Neural progenitor cell (in vitro differentiated cells): Measurements from ENCODE around the gene PDHX. TPM values are rescaled to one million over a fixed set of nuclear protein-coding genes. Genes with fewer than 3 reads are reported as not detected.
"Not testable (repeated sequence)": the region's sequence is repeated elsewhere in the genome, so short reads cannot be mapped to it uniquely, and the experiment has no call there.

Source experiments
- DNase-seq: peaks from one replicate; pipeline ENCODE4 v3.0.0-alpha.2; 2016; ENCODE audit warnings: low spot score
- H2AFZ ChIP-seq: fragments of 200-600 bp; sonication (generic); replicated peaks from 2 replicates; pipeline ENCODE4 v1.6.1; 2016; ENCODE audit warnings: antibody characterized with exemption
- H3F3A ChIP-seq: fragments of 200-600 bp; sonication (generic); 2 replicates; pipeline ENCODE4 v1.6.1; 2016; ENCODE audit warnings: antibody characterized with exemption, low read depth
- H3K27ac ChIP-seq: fragments of 200-600 bp; sonication (generic); 2 replicates; pipeline ENCODE4 v1.5.1; 2016; ENCODE audit warnings: mild to moderate bottlenecking
- H3K27me3 ChIP-seq: fragments of 200-600 bp; sonication (generic); 2 replicates; pipeline ENCODE4 v1.6.1; 2016; ENCODE audit warnings: mild to moderate bottlenecking, moderate library complexity
- H3K36me3 ChIP-seq: fragments of 200-600 bp; sonication (generic); 2 replicates; pipeline ENCODE4 v1.5.1; 2016
- H3K4me1 ChIP-seq: fragments of 200-600 bp; sonication (generic); 2 replicates; pipeline ENCODE4 v1.6.1; 2016; ENCODE audit warnings: mixed run types
- H3K4me2 ChIP-seq: fragments of 200-600 bp; sonication (generic); 2 replicates; pipeline ENCODE4 v1.6.1; 2016
- H3K4me3 ChIP-seq: fragments of 200-600 bp; sonication (generic); 2 replicates; pipeline ENCODE4 v1.5.1; 2016
- H3K79me2 ChIP-seq: fragments of 200-600 bp; sonication (generic); 2 replicates; pipeline ENCODE4 v1.6.1; 2016; ENCODE audit warnings: low read depth
- H3K9ac ChIP-seq: fragments of 200-600 bp; sonication (generic); 2 replicates; pipeline ENCODE4 v1.6.1; 2016
- H3K9me3 ChIP-seq: fragments of 200-600 bp; sonication (generic); 2 replicates; pipeline ENCODE4 v1.5.1; 2016; ENCODE audit warnings: low read depth
- H4K20me1 ChIP-seq: fragments of 200-600 bp; sonication (generic); 2 replicates; pipeline ENCODE4 v1.6.1; 2016; ENCODE audit warnings: low read depth
- H3K27ac Mint-ChIP-seq: 3 replicates; pipeline ENCODE4 v1.8.0; 2021; ENCODE audit warnings: mixed read lengths
- H3K27me3 Mint-ChIP-seq: 2 replicates; pipeline ENCODE4 v1.8.0; 2022; ENCODE audit warnings: low read depth, mild to moderate bottlenecking, inconsistent platforms, moderate library complexity, mixed read lengths; ENCODE audit not compliant: insufficient read depth
- H3K36me3 Mint-ChIP-seq: 3 replicates; pipeline ENCODE4 v1.8.0; 2021; ENCODE audit warnings: mixed read lengths
- H3K4me1 Mint-ChIP-seq: 3 replicates; pipeline ENCODE4 v1.8.0; 2021; ENCODE audit warnings: mixed read lengths
- H3K4me3 Mint-ChIP-seq: 3 replicates; pipeline ENCODE4 v1.8.0; 2021; ENCODE audit warnings: mild to moderate bottlenecking, moderate library complexity, mixed read lengths
- H3K9me3 Mint-ChIP-seq: 3 replicates; pipeline ENCODE4 v1.8.0; 2020; ENCODE audit warnings: mixed read lengths
- CTCF ChIP-seq: fragments of 200-600 bp; sonication (generic); IDR thresholded peaks from 2 replicates; pipeline ENCODE4 v1.5.1; 2017; ENCODE audit warnings: antibody characterized with exemption, mild to moderate bottlenecking
- EZH2 ChIP-seq: fragments of 200-600 bp; sonication (generic); IDR thresholded peaks from 2 replicates; pipeline ENCODE4 v1.6.1; 2017; ENCODE audit warnings: antibody characterized with exemption, mild to moderate bottlenecking, moderate library complexity
- EZH2phosphoT487 ChIP-seq: fragments of 200-600 bp; sonication (generic); IDR thresholded peaks from 2 replicates; pipeline ENCODE4 v1.6.1; 2017; ENCODE audit warnings: antibody characterized with exemption
- total RNA-seq: library from RNA; depleted of rRNA; stranded (reverse); fragments of >200 nt; gene quantifications from 2 replicates; pipeline ENCODE4 v1.2.3, GENCODE V29; 2015; ENCODE audit warnings: low replicate concordance

PDHX gene
- total RNA-seq, 1 donor from 2014 or later, result 38.4 TPM

GRCh38 chr11:34909955-34910354 is 6.5 kb upstream of the PDHX start:
- Histone ChIP-seq H3K9ac (no peak overlapping the region), H3K9me3 (no peaks in the 10 kb centered on the region), H3K4me1 (peaks cover under 1% of the 10 kb centered on the region), H3K4me3 (no peak overlapping the region), H3K27ac (no peak overlapping the region), H3K27me3 (no peaks in the 10 kb centered on the region), H3K79me2 (peaks cover 5% of the 10 kb centered on the region), H2AFZ (no peak overlapping the region), H3F3A (peaks cover under 1% of the 10 kb centered on the region), H4K20me1 (no peaks in the 10 kb centered on the region), H3K4me2 (no peak overlapping the region), H3K36me3 (no peaks in the 10 kb centered on the region)
- peaks cover under 1% of the 10 kb centered on the region for H3K4me1 Mint-ChIP-seq
- peaks cover 36% of the 10 kb centered on the region for H3K36me3 Mint-ChIP-seq
- peaks cover 27% of the 10 kb centered on the region for H3K9me3 Mint-ChIP-seq
- H3K27ac Mint-ChIP-seq, result no peak overlapping the region
- H3K27me3 Mint-ChIP-seq, result no peaks in the 10 kb centered on the region
- no peak for DNase-seq
- H3K4me3 Mint-ChIP-seq, result no peak overlapping the region
- no peak for TF ChIP-seq EZH2phosphoT487
- TF ChIP-seq CTCF, result no peak
- no peak for TF ChIP-seq EZH2

- Mint-ChIP-seq H3K27ac (no peak overlapping the region), H3K27me3 (no peaks in the 10 kb centered on the region), H3K4me3 (no peak overlapping the region), H3K36me3 (peaks cover 34% of the 10 kb centered on the region), H3K9me3 (peaks cover 20% of the 10 kb centered on the region), H3K4me1 (peaks cover 6% of the 10 kb centered on the region)
- Histone ChIP-seq H2AFZ (no peak overlapping the region), H3F3A (peaks cover 9% of the 10 kb centered on the region), H3K27me3 (no peaks in the 10 kb centered on the region), H4K20me1 (no peaks in the 10 kb centered on the region), H3K9me3 (no peaks in the 10 kb centered on the region), H3K79me2 (peaks cover 8% of the 10 kb centered on the region), H3K4me1 (peaks cover 5% of the 10 kb centered on the region), H3K4me3 (no peak overlapping the region), H3K9ac (no peak overlapping the region), H3K4me2 (no peak overlapping the region), H3K27ac (no peak overlapping the region), H3K36me3 (no peaks in the 10 kb centered on the region)
- TF ChIP-seq EZH2 (no peak), CTCF (no peak), EZH2phosphoT487 (no peak)
- no peak for DNase-seq
These were observed 5.6 kb upstream of the PDHX start for GRCh38 chr11:34910817-34911216.

GRCh38 chr11:34911676-34912075 is 4.7 kb upstream of the PDHX start:
- Histone ChIP-seq H3K27ac (no peak overlapping the region), H3K4me3 (no peak overlapping the region), H3K4me1 (peaks cover 5% of the 10 kb centered on the region), H3K9me3 (no peaks in the 10 kb centered on the region), H3F3A (peaks cover 13% of the 10 kb centered on the region), H3K9ac (no peak overlapping the region), H2AFZ (no peak overlapping the region), H3K27me3 (no peaks in the 10 kb centered on the region), H3K4me2 (no peak overlapping the region), H3K36me3 (no peaks in the 10 kb centered on the region), H3K79me2 (peaks cover 9% of the 10 kb centered on the region), H4K20me1 (no peaks in the 10 kb centered on the region)
- Mint-ChIP-seq H3K4me1 (peaks cover 6% of the 10 kb centered on the region), H3K4me3 (no peak overlapping the region), H3K27me3 (no peaks in the 10 kb centered on the region), H3K36me3 (peaks cover 28% of the 10 kb centered on the region), H3K9me3 (peaks cover 15% of the 10 kb centered on the region), H3K27ac (no peak overlapping the region)
- TF ChIP-seq EZH2, result no peak
- TF ChIP-seq EZH2phosphoT487, result no peak
- TF ChIP-seq CTCF, result no peak
- DNase-seq, result no peak

GRCh38 chr11:34913556-34913955 is 2.9 kb upstream of the PDHX start:
- not testable (repeated sequence) for H3K9ac ChIP-seq, H3K4me3 ChIP-seq, H3K9me3 ChIP-seq, H3K27me3 ChIP-seq, DNase-seq, H3K27me3 Mint-ChIP-seq, H2AFZ ChIP-seq, H3K27ac Mint-ChIP-seq, H3K4me2 ChIP-seq, H4K20me1 ChIP-seq, H3K36me3 ChIP-seq, H3K4me3 Mint-ChIP-seq, H3K27ac ChIP-seq
- peaks cover 25% of the 10 kb centered on the region for H3K36me3 Mint-ChIP-seq
- peaks cover 13% of the 10 kb centered on the region for H3F3A ChIP-seq
- peaks cover 21% of the 10 kb centered on the region for H3K4me1 Mint-ChIP-seq
- H3K9me3 Mint-ChIP-seq, result peaks cover 12% of the 10 kb centered on the region
- H3K4me1 ChIP-seq, result peaks cover 13% of the 10 kb centered on the region
- peaks cover 23% of the 10 kb centered on the region for H3K79me2 ChIP-seq
